WTC11 (cell line): ENCODE measurements around the gene USP11. TPM values are rescaled to one million over a fixed set of nuclear protein-coding genes. Genes with fewer than 3 reads are reported as not detected.
"Not testable (repeated sequence)": the region's sequence is repeated elsewhere in the genome, so short reads cannot be mapped to it uniquely, and the experiment has no call there.

Source experiments
- ATAC-seq: fragments of 200-7000 bp; cut with Tn5 transposase; 2 replicates; pipeline ENCODE4 v1.10.0; 2021; ENCODE audit warnings: mild to moderate bottlenecking, moderate library complexity
- CTCF ChIA-PET: fragments of 300-600 bp; sonication (Branson Sonifier 250); formaldehyde crosslinking; loops from one replicate; lab custom pipeline; 2021; ENCODE audit warnings: antibody characterized with exemption; lab: Charles Lee
- POLR2A ChIA-PET: fragments of 350-600 bp; sonication (Branson Sonifier 250); formaldehyde crosslinking; loops from one replicate; lab custom pipeline; 2021; ENCODE audit warnings: antibody characterized with exemption; lab: Charles Lee
- DNase-seq: peaks from one replicate; pipeline ENCODE4 v3.0.0; 2021; ENCODE audit warnings: low spot score
- H3K27ac Mint-ChIP-seq: 2 replicates; pipeline ENCODE4 v1.8.0; 2021; ENCODE audit warnings: mixed read lengths
- H3K27me3 Mint-ChIP-seq: 2 replicates; pipeline ENCODE4 v1.8.0; 2021; ENCODE audit warnings: low read depth, mild to moderate bottlenecking, moderate library complexity, mixed read lengths
- H3K36me3 Mint-ChIP-seq: 2 replicates; pipeline ENCODE4 v1.8.0; 2021; ENCODE audit warnings: mixed read lengths
- H3K4me1 Mint-ChIP-seq: 2 replicates; pipeline ENCODE4 v1.8.0; 2022; ENCODE audit warnings: mixed read lengths
- H3K4me3 Mint-ChIP-seq: 2 replicates; pipeline ENCODE4 v1.8.0; 2021; ENCODE audit warnings: mild to moderate bottlenecking, moderate library complexity, mixed read lengths
- H3K9me3 Mint-ChIP-seq: 2 replicates; pipeline ENCODE4 v1.8.0; 2021; ENCODE audit warnings: mixed read lengths
- ERG ChIP-seq: fragments of 250-450 bp; sonication (Bioruptor Pico); IDR thresholded peaks from 2 replicates; pipeline ENCODE4 v1.8.0; 2021; ENCODE audit warnings: mild to moderate bottlenecking
- ETV6 ChIP-seq: sonication (generic); formaldehyde crosslinking; IDR thresholded peaks from 2 replicates; pipeline ENCODE4 v1.8.1; 2022; ENCODE audit warnings: mild to moderate bottlenecking, missing genetic modification reagents
- FOXJ3 ChIP-seq: sonication (generic); formaldehyde crosslinking; IDR thresholded peaks from 2 replicates; pipeline ENCODE4 v1.9.0; 2021; ENCODE audit warnings: missing genetic modification reagents, mild to moderate bottlenecking, borderline replicate concordance
- FOXK1 ChIP-seq: sonication (generic); formaldehyde crosslinking; IDR thresholded peaks from 2 replicates; pipeline ENCODE4 v1.8.0; 2022; ENCODE audit warnings: mild to moderate bottlenecking, moderate library complexity, missing genetic modification reagents
- FOXP4 ChIP-seq: sonication (generic); formaldehyde crosslinking; IDR thresholded peaks from 2 replicates; pipeline ENCODE4 v1.8.0; 2022; ENCODE audit warnings: mild to moderate bottlenecking, missing genetic modification reagents
- GABPB1 ChIP-seq: sonication (generic); formaldehyde crosslinking; IDR thresholded peaks from 2 replicates; pipeline ENCODE4 v1.8.1; 2023; ENCODE audit warnings: mild to moderate bottlenecking, missing genetic modification reagents
- GRHL2 ChIP-seq: fragments of 250-450 bp; sonication (Bioruptor Pico); IDR thresholded peaks from 2 replicates; pipeline ENCODE4 v1.8.0; 2022; ENCODE audit warnings: mild to moderate bottlenecking, moderate library complexity; ENCODE audit not compliant: insufficient replicate concordance, severe bottlenecking
- GTF2I ChIP-seq: fragments of 250-450 bp; sonication (Bioruptor Pico); conservative IDR thresholded peaks from 2 replicates; pipeline ENCODE4 v1.4.0; 2021; ENCODE audit warnings: mild to moderate bottlenecking
- MXD4 ChIP-seq: fragments of 250-450 bp; sonication (Bioruptor Pico); IDR thresholded peaks from 2 replicates; pipeline ENCODE4 v1.8.0; 2021; ENCODE audit warnings: mild to moderate bottlenecking, moderate library complexity, borderline replicate concordance
- NFATC4 ChIP-seq: fragments of 250-450 bp; sonication (Bioruptor Pico); IDR thresholded peaks from 2 replicates; pipeline ENCODE4 v1.9.0; 2021; ENCODE audit warnings: mild to moderate bottlenecking
- NR3C1 ChIP-seq: sonication (generic); formaldehyde crosslinking; conservative IDR thresholded peaks from 2 replicates; pipeline ENCODE4 v1.8.1; 2023; ENCODE audit warnings: low read depth, mild to moderate bottlenecking, missing genetic modification reagents
- RELA ChIP-seq: sonication (generic); formaldehyde crosslinking; IDR thresholded peaks from 2 replicates; pipeline ENCODE4 v1.8.1; 2022; ENCODE audit warnings: missing genetic modification reagents, mild to moderate bottlenecking, borderline replicate concordance
- SMAD4 ChIP-seq: sonication (generic); formaldehyde crosslinking; IDR thresholded peaks from 2 replicates; pipeline ENCODE4 v1.8.0; 2022; ENCODE audit warnings: mild to moderate bottlenecking, missing genetic modification reagents
- SP1 ChIP-seq: sonication (generic); formaldehyde crosslinking; conservative IDR thresholded peaks from 2 replicates; pipeline ENCODE4 v1.8.1; 2022; ENCODE audit warnings: missing genetic modification reagents
- TCF7 ChIP-seq: sonication (generic); formaldehyde crosslinking; IDR thresholded peaks from 2 replicates; pipeline ENCODE4 v1.8.0; 2022; ENCODE audit warnings: mild to moderate bottlenecking, low read depth, missing genetic modification reagents, moderate library complexity
- ZNF219 ChIP-seq: sonication (generic); formaldehyde crosslinking; IDR thresholded peaks from 2 replicates; pipeline ENCODE4 v1.8.0; 2023; ENCODE audit warnings: missing genetic modification reagents, mild to moderate bottlenecking, borderline replicate concordance
- ZNF232 ChIP-seq: sonication (generic); formaldehyde crosslinking; IDR thresholded peaks from 2 replicates; pipeline ENCODE4 v1.8.0; 2022; ENCODE audit warnings: mild to moderate bottlenecking, missing genetic modification reagents
- ZNF423 ChIP-seq: fragments of 250-450 bp; sonication (Bioruptor Pico); IDR thresholded peaks from 2 replicates; pipeline ENCODE4 v2.1.2; 2022; ENCODE audit warnings: mild to moderate bottlenecking, moderate library complexity
- ZNF671 ChIP-seq: fragments of 250-450 bp; sonication (Bioruptor Pico); IDR thresholded peaks from 2 replicates; pipeline ENCODE4 v1.8.0; 2021; ENCODE audit warnings: mild to moderate bottlenecking
- total RNA-seq: library from RNA; stranded (reverse); gene quantifications from 3 replicates; pipeline ENCODE4 v1.2.3, GENCODE V29; 2021
- TF ChIP-seq, protein P1 (sequence below): sonication (generic); formaldehyde crosslinking; conservative IDR thresholded peaks from 2 replicates; pipeline ENCODE4 v1.8.1; 2022; ENCODE audit warnings: mild to moderate bottlenecking, missing genetic modification reagents
- TF ChIP-seq, protein P2 (sequence below): sonication (generic); formaldehyde crosslinking; IDR thresholded peaks from 2 replicates; pipeline ENCODE4 v1.8.1; 2022; ENCODE audit warnings: mild to moderate bottlenecking, missing genetic modification reagents, moderate library complexity, borderline replicate concordance
- TF ChIP-seq, protein P3 (sequence below): sonication (generic); formaldehyde crosslinking; IDR thresholded peaks from 2 replicates; pipeline ENCODE4 v1.8.0; 2022; ENCODE audit warnings: mild to moderate bottlenecking, missing genetic modification reagents
- TF ChIP-seq, protein P4 (sequence below): fragments of 250-450 bp; sonication (Bioruptor Pico); IDR thresholded peaks from 2 replicates; pipeline ENCODE4 v1.9.0; 2021; ENCODE audit warnings: mild to moderate bottlenecking

Gene USP11
- total RNA-seq, 1 experiment from 2014 or later, result 86.8 TPM

- no peaks in the 10 kb centered on the region for H3K27me3 Mint-ChIP-seq
- DNase-seq, result no peak
- no peak overlapping the region for H3K4me3 Mint-ChIP-seq
- H3K36me3 Mint-ChIP-seq, result no peaks in the 10 kb centered on the region
- H3K9me3 Mint-ChIP-seq, result no peaks in the 10 kb centered on the region
- POLR2A ChIA-PET, result no interaction called here
- peaks cover 3% of the 10 kb centered on the region; the same call in 1 of the 2 replicates for H3K4me1 Mint-ChIP-seq
- CTCF ChIA-PET, result interaction anchor here (0.6 kb wide), 1 partner anchor 29 kb away, joined by 3 read pairs; no protein-coding TSS in a partner anchor
- no peak for ATAC-seq
- H3K27ac Mint-ChIP-seq, result no peak overlapping the region
- no peak for TF ChIP-seq NR3C1 (CRISPR knock-in tag)
- TF ChIP-seq GABPB1 (CRISPR knock-in tag), result no peak
- TF ChIP-seq, protein P1, sequence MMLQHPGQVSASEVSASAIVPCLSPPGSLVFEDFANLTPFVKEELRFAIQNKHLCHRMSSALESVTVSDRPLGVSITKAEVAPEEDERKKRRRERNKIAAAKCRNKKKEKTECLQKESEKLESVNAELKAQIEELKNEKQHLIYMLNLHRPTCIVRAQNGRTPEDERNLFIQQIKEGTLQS (CRISPR knock-in tag), result no peak
- no peak for TF ChIP-seq ZNF232
- TF ChIP-seq GTF2I, result no peak
- TF ChIP-seq TCF7 (CRISPR knock-in tag), result no peak
- TF ChIP-seq SMAD4 (CRISPR knock-in tag), result no peak
- no peak for TF ChIP-seq NFATC4 (CRISPR knock-in tag)
Measured at GRCh38 chrX:47283015-47283771, 50.4 kb downstream of the USP11 start.

- H3K4me1 Mint-ChIP-seq, H3K4me3 Mint-ChIP-seq, H3K27ac Mint-ChIP-seq, ATAC-seq, H3K36me3 Mint-ChIP-seq, H3K27me3 Mint-ChIP-seq, POLR2A ChIA-PET, H3K9me3 Mint-ChIP-seq, DNase-seq: not testable (repeated sequence)
- CTCF ChIA-PET, result interaction anchor here (0.9 to 1.6 kb wide), 4 partner anchors 13 to 100 kb away, joined by 3 to 8 read pairs (median 5); no protein-coding TSS in a partner anchor
Measured at GRCh38 chrX:47284616-47285015, 51.8 kb downstream of the USP11 start.

DNA sequence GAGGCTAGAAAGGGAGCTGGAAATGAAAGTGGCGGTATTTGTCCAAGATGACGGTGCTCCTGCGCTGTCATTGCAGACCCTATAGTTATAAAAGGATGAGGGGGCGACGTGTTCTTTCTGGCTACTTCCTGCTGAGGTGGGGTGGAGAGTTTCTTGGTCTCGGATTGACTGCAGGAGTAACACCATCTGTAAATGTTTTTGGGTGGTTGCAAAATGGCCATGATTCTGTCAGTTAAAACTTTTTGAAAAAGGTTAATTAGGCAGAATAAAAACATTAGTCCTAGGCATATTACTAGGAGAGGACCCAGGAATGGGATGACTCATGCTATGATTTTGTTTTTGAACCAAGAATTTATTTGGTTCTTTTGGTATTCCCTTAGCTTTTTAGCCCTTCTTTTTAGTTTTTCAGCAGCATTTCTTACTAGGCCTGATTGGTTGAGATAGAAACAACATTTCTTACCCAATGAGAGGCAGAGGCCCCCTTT lies 53.1 kb downstream of the USP11 start:
- Mint-ChIP-seq H3K27me3 (no peaks in the 10 kb centered on the region), H3K36me3 (no peaks in the 10 kb centered on the region), H3K4me3 (no peak overlapping the region), H3K9me3 (no peaks in the 10 kb centered on the region), H3K4me1 (peaks cover 3% of the 10 kb centered on the region; the same call in 1 of the 2 replicates), H3K27ac (no peak overlapping the region)
- CTCF ChIA-PET, result interaction anchor here (1.2 to 1.6 kb wide), 3 partner anchors 11 to 96 kb away, joined by 4 to 8 read pairs (median 6); no protein-coding TSS in a partner anchor
- no peak for ATAC-seq
- no peak for DNase-seq
- POLR2A ChIA-PET, result no interaction called here
- no peak for TF ChIP-seq ETV6 (CRISPR knock-in tag)
- no peak for TF ChIP-seq FOXK1 (CRISPR knock-in tag)
- TF ChIP-seq, protein P2, sequence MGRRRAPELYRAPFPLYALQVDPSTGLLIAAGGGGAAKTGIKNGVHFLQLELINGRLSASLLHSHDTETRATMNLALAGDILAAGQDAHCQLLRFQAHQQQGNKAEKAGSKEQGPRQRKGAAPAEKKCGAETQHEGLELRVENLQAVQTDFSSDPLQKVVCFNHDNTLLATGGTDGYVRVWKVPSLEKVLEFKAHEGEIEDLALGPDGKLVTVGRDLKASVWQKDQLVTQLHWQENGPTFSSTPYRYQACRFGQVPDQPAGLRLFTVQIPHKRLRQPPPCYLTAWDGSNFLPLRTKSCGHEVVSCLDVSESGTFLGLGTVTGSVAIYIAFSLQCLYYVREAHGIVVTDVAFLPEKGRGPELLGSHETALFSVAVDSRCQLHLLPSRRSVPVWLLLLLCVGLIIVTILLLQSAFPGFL (CRISPR knock-in tag), result no peak
- no peak for TF ChIP-seq ZNF219 (CRISPR knock-in tag)
- no peak for TF ChIP-seq ERG (CRISPR knock-in tag)
- no peak for TF ChIP-seq ZNF671
- no peak for TF ChIP-seq GABPB1 (CRISPR knock-in tag)
- TF ChIP-seq FOXJ3, result no peak
- no peak for TF ChIP-seq SP1 (CRISPR knock-in tag)
- TF ChIP-seq FOXP4 (CRISPR knock-in tag), result no peak
- TF ChIP-seq, protein P3, sequence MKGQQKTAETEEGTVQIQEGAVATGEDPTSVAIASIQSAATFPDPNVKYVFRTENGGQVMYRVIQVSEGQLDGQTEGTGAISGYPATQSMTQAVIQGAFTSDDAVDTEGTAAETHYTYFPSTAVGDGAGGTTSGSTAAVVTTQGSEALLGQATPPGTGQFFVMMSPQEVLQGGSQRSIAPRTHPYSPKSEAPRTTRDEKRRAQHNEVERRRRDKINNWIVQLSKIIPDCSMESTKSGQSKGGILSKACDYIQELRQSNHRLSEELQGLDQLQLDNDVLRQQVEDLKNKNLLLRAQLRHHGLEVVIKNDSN (CRISPR knock-in tag), result no peak
- TF ChIP-seq MXD4 (CRISPR knock-in tag), result no peak
- TF ChIP-seq GRHL2, result no peak
- no peak for TF ChIP-seq ZNF423 (CRISPR knock-in tag)
- no peak for TF ChIP-seq RELA (CRISPR knock-in tag)
- TF ChIP-seq, protein P4, sequence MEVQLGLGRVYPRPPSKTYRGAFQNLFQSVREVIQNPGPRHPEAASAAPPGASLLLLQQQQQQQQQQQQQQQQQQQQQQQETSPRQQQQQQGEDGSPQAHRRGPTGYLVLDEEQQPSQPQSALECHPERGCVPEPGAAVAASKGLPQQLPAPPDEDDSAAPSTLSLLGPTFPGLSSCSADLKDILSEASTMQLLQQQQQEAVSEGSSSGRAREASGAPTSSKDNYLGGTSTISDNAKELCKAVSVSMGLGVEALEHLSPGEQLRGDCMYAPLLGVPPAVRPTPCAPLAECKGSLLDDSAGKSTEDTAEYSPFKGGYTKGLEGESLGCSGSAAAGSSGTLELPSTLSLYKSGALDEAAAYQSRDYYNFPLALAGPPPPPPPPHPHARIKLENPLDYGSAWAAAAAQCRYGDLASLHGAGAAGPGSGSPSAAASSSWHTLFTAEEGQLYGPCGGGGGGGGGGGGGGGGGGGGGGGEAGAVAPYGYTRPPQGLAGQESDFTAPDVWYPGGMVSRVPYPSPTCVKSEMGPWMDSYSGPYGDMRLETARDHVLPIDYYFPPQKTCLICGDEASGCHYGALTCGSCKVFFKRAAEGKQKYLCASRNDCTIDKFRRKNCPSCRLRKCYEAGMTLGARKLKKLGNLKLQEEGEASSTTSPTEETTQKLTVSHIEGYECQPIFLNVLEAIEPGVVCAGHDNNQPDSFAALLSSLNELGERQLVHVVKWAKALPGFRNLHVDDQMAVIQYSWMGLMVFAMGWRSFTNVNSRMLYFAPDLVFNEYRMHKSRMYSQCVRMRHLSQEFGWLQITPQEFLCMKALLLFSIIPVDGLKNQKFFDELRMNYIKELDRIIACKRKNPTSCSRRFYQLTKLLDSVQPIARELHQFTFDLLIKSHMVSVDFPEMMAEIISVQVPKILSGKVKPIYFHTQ (CRISPR knock-in tag), result no peak
